Ovary (tissue), 3 donors: ENCODE measurements around the gene PLEKHG4B.

Experiments used
- EP300 ChIP-seq: sonication (generic); formaldehyde crosslinking; IDR thresholded peaks from one replicate; pipeline ENCODE4 v1.6.1; 2017; ENCODE audit warnings: antibody characterized with exemption
- TF ChIP-seq, protein P1 (sequence below), 3 donors: fragments of 450-650 bp in 2 of 3; fragments of 200-600 bp in 1 of 3; IDR thresholded peaks; one replicate each; pipeline versions ENCODE4 v1.5.1 to v1.8.0; 2016 to 2022; ENCODE audit warnings: antibody characterized with exemption in 3 of 3, mild to moderate bottlenecking in 1 of 3
- donor health status: DM: no; HTN: no; CAD: no.

DNA sequence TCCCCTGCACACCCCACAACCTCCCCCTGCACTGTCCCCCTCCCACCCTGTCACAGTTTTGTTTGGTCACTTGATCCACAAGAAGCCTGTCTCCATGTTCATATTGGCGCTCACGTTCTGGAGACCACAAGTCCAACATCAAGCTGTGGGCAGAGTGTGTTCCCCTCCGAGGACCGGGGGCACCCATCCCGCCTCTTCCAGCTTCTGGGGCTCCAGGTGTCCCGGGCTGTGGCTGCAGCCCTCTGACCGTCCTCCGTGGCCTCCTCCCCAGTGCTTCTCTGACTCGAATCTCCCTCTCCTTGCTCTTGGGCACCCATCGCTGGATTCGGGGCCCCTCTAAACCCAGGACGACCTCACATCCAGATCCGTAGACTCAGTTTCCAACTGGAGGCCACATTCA lies 49.2 kb downstream of the PLEKHG4B start:
- TF ChIP-seq, protein P1, sequence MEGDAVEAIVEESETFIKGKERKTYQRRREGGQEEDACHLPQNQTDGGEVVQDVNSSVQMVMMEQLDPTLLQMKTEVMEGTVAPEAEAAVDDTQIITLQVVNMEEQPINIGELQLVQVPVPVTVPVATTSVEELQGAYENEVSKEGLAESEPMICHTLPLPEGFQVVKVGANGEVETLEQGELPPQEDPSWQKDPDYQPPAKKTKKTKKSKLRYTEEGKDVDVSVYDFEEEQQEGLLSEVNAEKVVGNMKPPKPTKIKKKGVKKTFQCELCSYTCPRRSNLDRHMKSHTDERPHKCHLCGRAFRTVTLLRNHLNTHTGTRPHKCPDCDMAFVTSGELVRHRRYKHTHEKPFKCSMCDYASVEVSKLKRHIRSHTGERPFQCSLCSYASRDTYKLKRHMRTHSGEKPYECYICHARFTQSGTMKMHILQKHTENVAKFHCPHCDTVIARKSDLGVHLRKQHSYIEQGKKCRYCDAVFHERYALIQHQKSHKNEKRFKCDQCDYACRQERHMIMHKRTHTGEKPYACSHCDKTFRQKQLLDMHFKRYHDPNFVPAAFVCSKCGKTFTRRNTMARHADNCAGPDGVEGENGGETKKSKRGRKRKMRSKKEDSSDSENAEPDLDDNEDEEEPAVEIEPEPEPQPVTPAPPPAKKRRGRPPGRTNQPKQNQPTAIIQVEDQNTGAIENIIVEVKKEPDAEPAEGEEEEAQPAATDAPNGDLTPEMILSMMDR (IDR thresholded peaks at IDR 0.05), result no peak
- no peak for TF ChIP-seq EP300
